Astrocyte (in vitro differentiated cells and primary cell): ENCODE results near the gene ZNF778. TPM values are rescaled to one million over a fixed set of nuclear protein-coding genes. Genes with fewer than 3 reads are reported as not detected.

ENCODE experiments used
- DNase-seq: peaks from one replicate; pipeline ENCODE4 v3.0.0-alpha.2; 2010; ENCODE audit warnings: low read depth
- FAIRE-seq: peaks from 2 replicates; lab custom pipeline; 2011; peaks lifted over from hg19 to GRCh38; lab: Jason Lieb, UNC
- H2AFZ ChIP-seq: 2 replicates; pipeline ENCODE4 v1.6.0; 2012; ENCODE audit warnings: low read depth, low read length, inconsistent platforms
- H3K27ac ChIP-seq: 2 replicates; pipeline ENCODE4 v1.5.1; 2011; ENCODE audit warnings: low read depth, low read length, inconsistent platforms
- H3K27me3 ChIP-seq: 2 replicates; pipeline ENCODE4 v1.6.0; 2011; ENCODE audit warnings: low read length, inconsistent platforms; ENCODE audit not compliant: insufficient read depth
- H3K36me3 ChIP-seq: 2 replicates; pipeline ENCODE4 v1.5.1; 2011; ENCODE audit warnings: low read length, inconsistent platforms; ENCODE audit not compliant: insufficient read depth
- H3K4me1 ChIP-seq: 2 replicates; pipeline ENCODE4 v1.5.1; 2011; ENCODE audit warnings: low read length, inconsistent platforms; ENCODE audit not compliant: insufficient read depth
- H3K4me2 ChIP-seq: 2 replicates; pipeline ENCODE4 v1.6.0; 2012; ENCODE audit warnings: low read length, inconsistent platforms
- H3K4me3 ChIP-seq: 2 replicates; pipeline ENCODE4 v1.5.1; 2011; ENCODE audit warnings: low read depth, mild to moderate bottlenecking, low read length, inconsistent platforms; ENCODE audit not compliant: insufficient read depth
- H3K79me2 ChIP-seq: 2 replicates; pipeline ENCODE4 v1.6.0; 2012; ENCODE audit warnings: mild to moderate bottlenecking, low read length, inconsistent platforms; ENCODE audit not compliant: insufficient read depth
- H3K9ac ChIP-seq: 2 replicates; pipeline ENCODE4 v1.6.0; 2012; ENCODE audit warnings: mild to moderate bottlenecking, low read length, inconsistent platforms
- H3K9me3 ChIP-seq: 2 replicates; pipeline ENCODE4 v1.5.1; 2012; ENCODE audit warnings: low read depth, mild to moderate bottlenecking, low read length, inconsistent platforms; ENCODE audit not compliant: insufficient read depth
- H4K20me1 ChIP-seq: 2 replicates; pipeline ENCODE4 v1.6.0; 2012; ENCODE audit warnings: low read length, inconsistent platforms; ENCODE audit not compliant: insufficient read depth
- H3K27ac Mint-ChIP-seq: one replicate; pipeline ENCODE4 v1.8.0; 2021; ENCODE audit warnings: mild to moderate bottlenecking, mixed read lengths; ENCODE audit not compliant: unreplicated experiment
- H3K27me3 Mint-ChIP-seq: one replicate; pipeline ENCODE4 v1.8.0; 2021; ENCODE audit warnings: low read depth, mixed read lengths; ENCODE audit not compliant: unreplicated experiment
- H3K36me3 Mint-ChIP-seq: one replicate; pipeline ENCODE4 v1.8.0; 2021; ENCODE audit warnings: low read depth, mixed read lengths; ENCODE audit not compliant: unreplicated experiment
- H3K4me1 Mint-ChIP-seq: one replicate; pipeline ENCODE4 v1.8.0; 2021; ENCODE audit warnings: low read depth, mixed read lengths; ENCODE audit not compliant: unreplicated experiment
- H3K4me3 Mint-ChIP-seq: one replicate; pipeline ENCODE4 v1.8.0; 2021; ENCODE audit warnings: mild to moderate bottlenecking, moderate library complexity, mixed read lengths; ENCODE audit not compliant: unreplicated experiment
- H3K9me3 Mint-ChIP-seq: one replicate; pipeline ENCODE4 v1.8.0; 2021; ENCODE audit warnings: mild to moderate bottlenecking, mixed read lengths; ENCODE audit not compliant: unreplicated experiment
- CTCF ChIP-seq: IDR thresholded peaks from 2 replicates; pipeline ENCODE4 v1.5.1; 2011; ENCODE audit warnings: low read depth, mild to moderate bottlenecking, inconsistent platforms, low read length, moderate library complexity; ENCODE audit not compliant: insufficient read depth
- EZH2 ChIP-seq: IDR thresholded peaks from 2 replicates; pipeline ENCODE4 v1.6.1; 2012; ENCODE audit warnings: mild to moderate bottlenecking, low read length, inconsistent platforms; ENCODE audit not compliant: insufficient read depth
- total RNA-seq: library from RNA; stranded (reverse); gene quantifications from 2 replicates; pipeline ENCODE4 v1.2.1, GENCODE V29; 2021

The ZNF778 gene
- total RNA-seq, 1 donor from 2014 or later = 15.5 TPM

- Histone ChIP-seq H3K27ac (no peak overlapping the region), H3K9me3 (peaks cover 4% of the 10 kb centered on the region), H3K79me2 (no peaks in the 10 kb centered on the region), H3K4me2 (peak overlapping the region; percentile 74), H3K4me3 (no peak overlapping the region), H4K20me1 (no peaks in the 10 kb centered on the region), H3K36me3 (no peaks in the 10 kb centered on the region), H3K9ac (no peak overlapping the region), H3K27me3 (peaks cover 29% of the 10 kb centered on the region), H3K4me1 (no peaks in the 10 kb centered on the region), H2AFZ (peak overlapping the region; percentile 41)
- TF ChIP-seq EZH2 (peak; percentile 53), CTCF (no peak)
- H3K9me3 Mint-ChIP-seq = peaks cover 9% of the 10 kb centered on the region
- H3K4me3 Mint-ChIP-seq = no peak overlapping the region
- H3K36me3 Mint-ChIP-seq = no peaks in the 10 kb centered on the region
- H3K4me1 Mint-ChIP-seq = no peaks in the 10 kb centered on the region
- peaks cover 37% of the 10 kb centered on the region for H3K27me3 Mint-ChIP-seq
- FAIRE-seq (no peak), DNase-seq (no peak)
- H3K27ac Mint-ChIP-seq = no peak overlapping the region
Measured at GRCh38 chr16:89201439-89202377, 15.8 kb upstream of the ZNF778 start.

GRCh38 chr16:89202422-89203215 lies 14.9 kb upstream of the ZNF778 start:
- H3K9me3 ChIP-seq = peaks cover 4% of the 10 kb centered on the region
- peak overlapping the region; percentile 50 for H3K4me2 ChIP-seq
- peaks cover 34% of the 10 kb centered on the region for H3K27me3 Mint-ChIP-seq
- no peaks in the 10 kb centered on the region for H3K36me3 Mint-ChIP-seq
- no peak for DNase-seq
- H3K27ac ChIP-seq = no peak overlapping the region
- peaks cover 29% of the 10 kb centered on the region for H3K27me3 ChIP-seq
- FAIRE-seq = no peak
- no peak overlapping the region for H3K9ac ChIP-seq
- H2AFZ ChIP-seq = peak overlapping the region; percentile 41
- H4K20me1 ChIP-seq = no peaks in the 10 kb centered on the region
- no peaks in the 10 kb centered on the region for H3K4me1 ChIP-seq
- H3K4me3 ChIP-seq = no peak overlapping the region
- peak overlapping the region; percentile 40 for H3K4me3 Mint-ChIP-seq
- no peaks in the 10 kb centered on the region for H3K36me3 ChIP-seq
- H3K79me2 ChIP-seq = no peaks in the 10 kb centered on the region
- peaks cover 9% of the 10 kb centered on the region for H3K9me3 Mint-ChIP-seq
- TF ChIP-seq CTCF (no peak), EZH2 (peak; percentile 53)
- no peaks in the 10 kb centered on the region for H3K4me1 Mint-ChIP-seq
- peak overlapping the region; percentile 41 for H3K27ac Mint-ChIP-seq
